ENCODE results near the gene MAPK12. TPM values are rescaled to one million over a fixed set of nuclear protein-coding genes. Genes with fewer than 3 reads are reported as not detected.

The MAPK12 gene
- polyA plus RNA-seq, 1 donor from 2014 or later = 36.7 TPM

- Histone ChIP-seq H3K9me3 (ENCODE audit: low read length) (no peaks in the 10 kb centered on the region), H3F3A (ENCODE audit: insufficient read depth, low read length, poor library complexity, severe bottlenecking) (no peaks in the 10 kb centered on the region), H3K9ac (ENCODE audit: low read length) (no peak overlapping the region), H3K4me2 (ENCODE audit: low read length) (no peak overlapping the region), H3K79me2 (replicated peaks; ENCODE audit: insufficient read depth, low read length) (no peaks in the 10 kb centered on the region), H4K20me1 (ENCODE audit: insufficient read depth) (no peaks in the 10 kb centered on the region), H3K4me3 (ENCODE audit: low read length) (no peak overlapping the region), H3K27me3 (ENCODE audit: insufficient read depth, low read depth, low read length) (no peaks in the 10 kb centered on the region), H3K27ac (ENCODE audit: low read length) (no peak overlapping the region), H3K9me2 (ENCODE audit: insufficient read depth, low read length) (no peaks in the 10 kb centered on the region), H3K36me3 (ENCODE audit: insufficient read depth, low read length) (no peaks in the 10 kb centered on the region), H2AFZ (ENCODE audit: low read depth, low read length) (no peak overlapping the region)
- TF ChIP-seq POLR2AphosphoS5 (IDR thresholded peaks at IDR 0.05) (no peak), SMC3 (conservative IDR thresholded peaks at IDR 0.05; ENCODE audit: poor library complexity) (no peak), MXI1 (conservative IDR thresholded peaks at IDR 0.05; ENCODE audit: poor library complexity, severe bottlenecking) (no peak), RAD21 (conservative IDR thresholded peaks at IDR 0.05) (no peak), EP300 (conservative IDR thresholded peaks at IDR 0.05; ENCODE audit: poor library complexity, severe bottlenecking) (no peak), CTCF (IDR thresholded peaks at IDR 0.05; ENCODE audit: poor library complexity, severe bottlenecking) (no peak), TAF1 (IDR thresholded peaks at IDR 0.05; ENCODE audit: low read depth) (no peak), REST (IDR thresholded peaks at IDR 0.05; ENCODE audit: borderline replicate concordance) (no peak), EZH2 (IDR thresholded peaks at IDR 0.05; ENCODE audit: borderline replicate concordance, insufficient read depth, low read length, poor library complexity, severe bottlenecking) (no peak)
Observed at GRCh38 chr22:50210378-50211139, 50.9 kb downstream of the MAPK12 start.

DNA sequence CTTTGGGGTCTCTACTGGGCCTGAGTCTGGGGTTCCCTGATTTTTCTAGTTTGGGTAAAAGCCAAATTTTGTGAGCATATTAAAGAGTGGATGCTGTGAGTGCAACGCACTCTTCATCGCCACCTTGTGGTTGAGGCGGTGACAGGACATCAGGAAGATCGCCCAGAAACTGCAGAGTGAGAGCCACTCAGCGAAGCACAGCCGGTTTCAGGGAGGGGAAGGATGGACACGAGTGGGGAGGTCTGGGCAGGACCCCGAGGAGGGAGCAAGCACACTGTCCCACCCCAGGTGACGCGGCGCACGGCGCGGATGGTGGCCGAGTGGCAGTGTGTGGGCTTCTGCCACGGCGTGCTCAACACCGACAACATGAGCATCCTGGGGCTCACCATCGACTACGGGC is 51.6 kb downstream of the MAPK12 start:
- Histone ChIP-seq H2AFZ (ENCODE audit: low read depth, low read length) (no peak overlapping the region), H3K36me3 (ENCODE audit: insufficient read depth, low read length) (no peaks in the 10 kb centered on the region), H3K27ac (ENCODE audit: low read length) (no peak overlapping the region), H3K4me2 (ENCODE audit: low read length) (no peak overlapping the region), H3K9me3 (ENCODE audit: low read length) (no peaks in the 10 kb centered on the region), H3K9ac (ENCODE audit: low read length) (no peak overlapping the region), H3K27me3 (ENCODE audit: insufficient read depth, low read depth, low read length) (no peaks in the 10 kb centered on the region), H4K20me1 (ENCODE audit: insufficient read depth) (no peaks in the 10 kb centered on the region), H3K9me2 (ENCODE audit: insufficient read depth, low read length) (no peaks in the 10 kb centered on the region), H3F3A (ENCODE audit: insufficient read depth, low read length, poor library complexity, severe bottlenecking) (no peaks in the 10 kb centered on the region), H3K4me3 (ENCODE audit: low read length) (no peak overlapping the region), H3K79me2 (replicated peaks; ENCODE audit: insufficient read depth, low read length) (no peaks in the 10 kb centered on the region)
- TF ChIP-seq CTCF (IDR thresholded peaks at IDR 0.05; ENCODE audit: poor library complexity, severe bottlenecking) (peak; percentile 83), RAD21 (conservative IDR thresholded peaks at IDR 0.05) (peak; percentile 72), SMC3 (conservative IDR thresholded peaks at IDR 0.05; ENCODE audit: poor library complexity) (peak; percentile 83), POLR2AphosphoS5 (IDR thresholded peaks at IDR 0.05) (no peak)
